ENCODE data around the gene RBBP8. TPM values are rescaled to one million over a fixed set of nuclear protein-coding genes. Genes with fewer than 3 reads are reported as not detected.

The RBBP8 gene
- polyA plus RNA-seq, 3 donors = 5.8 to 9.6 (median 7.8) TPM

DNA sequence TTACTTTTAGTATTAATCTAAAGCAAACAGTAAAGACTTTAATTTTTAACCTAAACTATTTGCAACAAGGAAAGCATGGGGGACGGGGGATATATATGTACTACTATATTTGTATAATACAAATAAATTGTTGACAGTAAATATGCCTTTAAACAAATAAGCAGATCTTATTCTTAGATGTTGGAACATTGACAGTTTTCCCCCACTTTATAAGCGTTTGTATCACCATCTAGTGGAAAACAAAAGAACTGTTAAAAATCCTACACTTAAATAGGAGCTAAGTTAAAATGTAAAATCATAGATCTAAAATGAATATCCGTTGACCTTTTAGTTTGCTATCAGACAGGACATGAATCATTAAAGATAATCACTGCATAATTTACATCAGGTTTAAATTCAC lies 50.0 kb downstream of the RBBP8 start:
- TF ChIP-seq, protein P1, sequence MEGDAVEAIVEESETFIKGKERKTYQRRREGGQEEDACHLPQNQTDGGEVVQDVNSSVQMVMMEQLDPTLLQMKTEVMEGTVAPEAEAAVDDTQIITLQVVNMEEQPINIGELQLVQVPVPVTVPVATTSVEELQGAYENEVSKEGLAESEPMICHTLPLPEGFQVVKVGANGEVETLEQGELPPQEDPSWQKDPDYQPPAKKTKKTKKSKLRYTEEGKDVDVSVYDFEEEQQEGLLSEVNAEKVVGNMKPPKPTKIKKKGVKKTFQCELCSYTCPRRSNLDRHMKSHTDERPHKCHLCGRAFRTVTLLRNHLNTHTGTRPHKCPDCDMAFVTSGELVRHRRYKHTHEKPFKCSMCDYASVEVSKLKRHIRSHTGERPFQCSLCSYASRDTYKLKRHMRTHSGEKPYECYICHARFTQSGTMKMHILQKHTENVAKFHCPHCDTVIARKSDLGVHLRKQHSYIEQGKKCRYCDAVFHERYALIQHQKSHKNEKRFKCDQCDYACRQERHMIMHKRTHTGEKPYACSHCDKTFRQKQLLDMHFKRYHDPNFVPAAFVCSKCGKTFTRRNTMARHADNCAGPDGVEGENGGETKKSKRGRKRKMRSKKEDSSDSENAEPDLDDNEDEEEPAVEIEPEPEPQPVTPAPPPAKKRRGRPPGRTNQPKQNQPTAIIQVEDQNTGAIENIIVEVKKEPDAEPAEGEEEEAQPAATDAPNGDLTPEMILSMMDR (IDR thresholded peaks at IDR 0.05) = peak; percentile 64
- DNase-seq = peak; percentile 5 to 18 (median 16)
- WGBS (ENCODE audit: insufficient coverage) = no CpG with 5 or more reads among the region's 3 CpGs
- H3K36me3 Mint-ChIP-seq = peaks cover 15 to 19% of the 10 kb centered on the region in 2 donors
- H3K27me3 Mint-ChIP-seq (ENCODE audit: low read depth in 3 of 3) = no peaks in the 10 kb centered on the region
- Histone ChIP-seq H3K4me2 (replicated peaks; ENCODE audit: extremely low read depth, low read length, poor library complexity, severe bottlenecking) (no peak overlapping the region), H3K9ac (ENCODE audit: insufficient read depth, low read length, poor library complexity, severe bottlenecking) (no peak overlapping the region), H3K36me3 (replicated peaks in 1 of 2; ENCODE audit: control insufficient read depth in 1 of 2, insufficient read depth in 2 of 2, low read length in 2 of 2) (peaks cover 3 to 59% of the 10 kb centered on the region in 2 donors), H3K4me1 (ENCODE audit: control insufficient read depth in 1 of 2, insufficient read depth in 2 of 2, low read length in 2 of 2) (peaks cover 0 to 2% of the 10 kb centered on the region in 2 donors), H3K9me3 (replicated peaks in 1 of 2; ENCODE audit: control insufficient read depth in 1 of 2, insufficient read depth in 1 of 2, low read length in 2 of 2) (no peaks in the 10 kb centered on the region), H3K27me3 (ENCODE audit: control insufficient read depth in 2 of 2, insufficient read depth in 2 of 2, low read length in 2 of 2) (no peaks in the 10 kb centered on the region), H3K79me2 (ENCODE audit: insufficient read depth, low read length) (no peaks in the 10 kb centered on the region), H4K20me1 (ENCODE audit: insufficient read depth, low read length) (no peaks in the 10 kb centered on the region), H3K4me3 (replicated peaks in 1 of 3; ENCODE audit: low read depth in 2 of 3, low read length in 3 of 3) (no peak overlapping the region), H2AFZ (ENCODE audit: insufficient read depth, low read depth, low read length, poor library complexity, severe bottlenecking) (no peak overlapping the region), H3K27ac (ENCODE audit: low read depth in 1 of 2, low read length in 2 of 2) (no peak overlapping the region)
- H3K4me3 Mint-ChIP-seq = no peak overlapping the region
- H3K27ac Mint-ChIP-seq = no peak overlapping the region
- no peaks in the 10 kb centered on the region for H3K9me3 Mint-ChIP-seq
- H3K4me1 Mint-ChIP-seq = peaks cover 10% of the 10 kb centered on the region
- intact Hi-C loops (cut with micrococcal nuclease) = loop anchor here in 1 of 2 donors (5.0 kb wide), 1 partner anchor 51 kb away; the partner anchor contains the start of gene RBBP8

DNA sequence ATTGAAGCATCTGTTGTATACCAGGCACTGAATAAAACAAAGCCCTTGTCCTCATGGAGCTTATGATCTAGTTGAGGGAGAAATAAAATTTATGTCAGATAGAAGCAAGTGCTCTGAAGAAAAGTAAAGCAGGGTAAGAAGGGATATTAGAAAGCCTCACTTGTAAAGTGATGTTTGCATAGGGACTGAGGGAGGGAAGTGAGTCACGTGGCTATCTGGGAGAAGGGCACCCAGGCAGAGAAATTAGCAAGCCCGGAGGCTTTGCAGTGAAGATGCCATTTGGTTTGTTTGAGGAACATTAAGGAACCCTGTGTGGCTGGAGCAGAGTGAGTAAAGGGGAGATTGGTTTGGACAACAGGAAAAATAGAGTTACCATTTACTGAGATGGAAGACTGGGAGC lies 52.1 kb downstream of the RBBP8 start:
- Histone ChIP-seq H3K27ac (ENCODE audit: low read depth in 1 of 2, low read length in 2 of 2) (no peak overlapping the region), H3K4me2 (replicated peaks; ENCODE audit: extremely low read depth, low read length, poor library complexity, severe bottlenecking) (no peak overlapping the region), H3K36me3 (replicated peaks in 1 of 2; ENCODE audit: control insufficient read depth in 1 of 2, insufficient read depth in 2 of 2, low read length in 2 of 2) (peaks cover 13 to 62% of the 10 kb centered on the region in 2 donors), H3K4me3 (replicated peaks in 1 of 3; ENCODE audit: low read depth in 2 of 3, low read length in 3 of 3) (no peak overlapping the region), H3K79me2 (ENCODE audit: insufficient read depth, low read length) (no peaks in the 10 kb centered on the region), H2AFZ (ENCODE audit: insufficient read depth, low read depth, low read length, poor library complexity, severe bottlenecking) (no peak overlapping the region), H3K9me3 (replicated peaks in 1 of 2; ENCODE audit: control insufficient read depth in 1 of 2, insufficient read depth in 1 of 2, low read length in 2 of 2) (no peaks in the 10 kb centered on the region), H4K20me1 (ENCODE audit: insufficient read depth, low read length) (no peaks in the 10 kb centered on the region), H3K4me1 (ENCODE audit: control insufficient read depth in 1 of 2, insufficient read depth in 2 of 2, low read length in 2 of 2) (peaks cover 0 to 2% of the 10 kb centered on the region in 2 donors), H3K27me3 (ENCODE audit: control insufficient read depth in 2 of 2, insufficient read depth in 2 of 2, low read length in 2 of 2) (no peaks in the 10 kb centered on the region), H3K9ac (ENCODE audit: insufficient read depth, low read length, poor library complexity, severe bottlenecking) (no peak overlapping the region)
- WGBS (ENCODE audit: insufficient coverage) = 97% methylated on average over 2 of the region's 2 CpGs
- intact Hi-C loops (cut with micrococcal nuclease) = loop anchor here in 1 of 2 donors (5.0 kb wide), 1 partner anchor 188 kb away; no protein-coding TSS in a partner anchor
- H3K36me3 Mint-ChIP-seq = peaks cover 20 to 23% of the 10 kb centered on the region in 2 donors
- TF ChIP-seq, protein P1 (IDR thresholded peaks at IDR 0.05) = no peak
- H3K9me3 Mint-ChIP-seq = no peaks in the 10 kb centered on the region
- no peaks in the 10 kb centered on the region for H3K27me3 Mint-ChIP-seq (ENCODE audit: low read depth in 3 of 3)
- no peak for DNase-seq
- no peak overlapping the region for H3K4me3 Mint-ChIP-seq
- H3K4me1 Mint-ChIP-seq = peaks cover 9% of the 10 kb centered on the region
- no peak overlapping the region for H3K27ac Mint-ChIP-seq
